Mucosa of descending colon (tissue), 3 donors: ENCODE data around the gene GHR. TPM values are rescaled to one million over a fixed set of nuclear protein-coding genes. Genes with fewer than 3 reads are reported as not detected.

Source experiments
- ATAC-seq: fragments of 200-7000 bp; cut with Tn5 transposase; one replicate; pipeline ENCODE4 v1.9.1; 2020; ENCODE audit warnings: mild to moderate bottlenecking, moderate library complexity
- DNase-seq, 3 donors: peaks; one replicate each; pipeline ENCODE4 v3.0.0-alpha.2; 2020
- H3K36me3 ChIP-seq: fragments of 200-600 bp; one replicate; pipeline ENCODE4 v1.8.0; 2021; ENCODE audit warnings: low read depth, mild to moderate bottlenecking
- H3K4me1 ChIP-seq: fragments of 200-600 bp; one replicate; pipeline ENCODE4 v1.8.0; 2021; ENCODE audit warnings: low read depth, mild to moderate bottlenecking
- H3K4me3 ChIP-seq: fragments of 200-600 bp; one replicate; pipeline ENCODE4 v1.8.0; 2021; ENCODE audit warnings: mild to moderate bottlenecking
- H3K9me3 ChIP-seq: fragments of 200-600 bp; one replicate; pipeline ENCODE4 v1.8.0; 2021; ENCODE audit warnings: mild to moderate bottlenecking
- CTCF ChIP-seq: fragments of 200-600 bp; IDR thresholded peaks from one replicate; pipeline ENCODE4 v1.8.0; 2022; ENCODE audit warnings: antibody characterized with exemption, mild to moderate bottlenecking
- intact Hi-C, 2 donors: fragments of 100-400 bp; cut with DNase I in 1 of 2; cut with micrococcal nuclease in 1 of 2; formaldehyde crosslinking; loops; one replicate each; pipeline versions ENCODE4 v1.11.0 to v1.11.1; 2022; cut with DNase I, micrococcal nuclease
- total RNA-seq, 3 donors: library from RNA; stranded (reverse); fragmentation: NEBNext Ultra II Directional in 2 of 3; extraction: Animal tissue kit (Norgen Biotek cat#: 25700) in 2 of 3; gene quantifications; one replicate each; pipeline versions ENCODE4 v1.2.1 to v1.2.4, GENCODE V29; 2021 to 2023
- donor health status: DM: no; HTN: no; CAD: no; lungs with moderate emphysema.
- donor health status: DM: no; HTN: no; CAD: no.
- donor health status: DM: no; HTN: yes; CAD: no.

The GHR gene
- total RNA-seq, 3 donors from 2014 or later, result 8.7 to 10.3 (median 9.8) TPM

- TF ChIP-seq CTCF, result no peak
- intact Hi-C loops, result no loop called here
These were observed 38.8 kb downstream of the GHR start for GRCh38 chr5:42462083-42462482.

DNA sequence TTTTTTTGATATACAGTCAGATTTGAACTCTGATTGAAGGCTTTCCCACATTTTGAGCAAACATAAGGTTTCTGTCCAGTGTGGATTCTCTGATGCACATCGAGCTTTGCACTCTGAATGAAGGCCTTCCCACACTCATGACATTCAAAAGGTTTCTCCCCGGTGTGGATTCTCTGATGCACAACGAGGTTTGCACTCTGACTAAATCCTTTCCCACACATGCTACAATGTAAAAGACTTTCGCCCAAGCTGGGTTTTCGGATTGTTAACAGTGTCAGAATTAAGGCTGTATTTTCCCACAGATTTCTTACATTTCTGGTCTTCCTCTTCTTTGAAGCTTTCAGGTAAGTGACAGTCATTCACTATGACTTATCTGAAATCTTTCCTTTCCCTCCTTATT, 44.3 kb downstream of the GHR start:
- TF ChIP-seq CTCF, result no peak
- Histone ChIP-seq H3K4me1 (no peaks in the 10 kb centered on the region), H3K4me3 (no peak overlapping the region), H3K9me3 (no peaks in the 10 kb centered on the region), H3K36me3 (no peaks in the 10 kb centered on the region)
- intact Hi-C loops, result no loop called here
- DNase-seq, result no peak
- no peak for ATAC-seq

More at GRCh38 chr5:42462083-42462482, 38.8 kb downstream of the GHR start:
- H3K4me3 ChIP-seq, result no peak overlapping the region
- H3K9me3 ChIP-seq, result no peaks in the 10 kb centered on the region
- H3K4me1 ChIP-seq, result no peaks in the 10 kb centered on the region
- DNase-seq (no peak), ATAC-seq (no peak)
- H3K36me3 ChIP-seq, result no peaks in the 10 kb centered on the region

- no peak for DNase-seq
- Histone ChIP-seq H3K9me3 (no peaks in the 10 kb centered on the region), H3K4me1 (no peaks in the 10 kb centered on the region), H3K4me3 (no peak overlapping the region), H3K36me3 (no peaks in the 10 kb centered on the region)
- intact Hi-C loops, result no loop called here
- no peak for TF ChIP-seq CTCF
- no peak for ATAC-seq
These were observed 44.8 kb downstream of the GHR start for GRCh38 chr5:42467981-42468524.

GRCh38 chr5:42483472-42484154, 60.4 kb downstream of the GHR start:
- no peak for TF ChIP-seq CTCF
- Histone ChIP-seq H3K9me3 (no peaks in the 10 kb centered on the region), H3K4me3 (no peak overlapping the region), H3K36me3 (no peaks in the 10 kb centered on the region), H3K4me1 (no peaks in the 10 kb centered on the region)
- intact Hi-C loops, result no loop called here
- DNase-seq (no peak), ATAC-seq (no peak)

- no peak for DNase-seq
- no peak for ATAC-seq
- intact Hi-C loops, result no loop called here
- no peaks in the 10 kb centered on the region for H3K9me3 ChIP-seq
- no peaks in the 10 kb centered on the region for H3K36me3 ChIP-seq
- peaks cover 4% of the 10 kb centered on the region for H3K4me1 ChIP-seq
- TF ChIP-seq CTCF, result no peak
- no peak overlapping the region for H3K4me3 ChIP-seq
These were observed 63.8 kb downstream of the GHR start for GRCh38 chr5:42487077-42487476.
